Kasumi-1 (cell line): ENCODE data around the gene SLC44A3.
"Not testable (repeated sequence)": the region's sequence is repeated elsewhere in the genome, so short reads cannot be mapped to it uniquely, and the experiment has no call there.

Experiments used
- DNase-seq, 2 experiments: peaks; one replicate each; lab custom pipeline; 2025; lab: John Stamatoyannopoulos, UW

SLC44A3 gene

GRCh38 chr1:94836891-94837290 lies 16.7 kb downstream of the SLC44A3 start:
- DNase-seq, result no peak

DNA sequence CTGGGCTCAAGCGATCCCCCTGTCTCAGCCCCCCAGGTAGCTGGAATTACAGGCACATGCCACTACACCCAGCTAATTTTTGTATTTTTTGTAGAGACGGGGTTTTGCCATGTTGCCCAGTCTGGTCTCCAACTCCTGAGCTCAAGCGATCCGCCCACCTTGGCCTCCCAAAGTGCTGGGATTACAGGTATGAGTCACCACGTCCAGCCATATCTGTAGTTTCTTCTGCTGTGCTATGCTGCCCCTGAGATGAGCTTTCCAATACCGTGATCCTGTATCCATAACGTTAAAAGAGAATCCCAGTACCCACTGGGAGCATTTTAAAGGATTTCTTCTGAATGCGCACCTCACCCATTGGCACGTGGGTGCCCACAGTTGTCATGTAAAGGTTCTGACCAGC lies 20.2 kb downstream of the SLC44A3 start:
- not testable (repeated sequence) for DNase-seq

GRCh38 chr1:94840808-94841207 lies 20.7 kb downstream of the SLC44A3 start:
- no peak for DNase-seq

DNA sequence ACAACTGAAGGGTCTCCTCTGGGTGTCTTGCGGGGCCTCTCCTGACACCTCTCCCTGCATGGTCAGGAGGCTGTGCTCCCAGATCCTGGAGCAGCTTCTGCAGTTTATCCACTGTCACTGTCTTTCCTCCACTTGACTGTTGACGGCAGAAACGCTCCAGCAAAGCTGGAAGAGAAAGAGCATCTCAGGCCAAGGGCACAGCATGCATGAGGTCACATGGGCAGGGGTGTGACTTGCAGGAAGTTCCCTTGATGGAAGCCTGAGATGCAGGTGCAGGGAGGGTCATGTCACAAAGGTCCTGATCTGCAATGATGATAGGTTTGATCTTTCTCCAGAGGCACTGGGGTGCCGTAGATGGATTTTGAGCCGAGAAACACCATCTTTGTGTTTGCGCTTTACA lies 23.3 kb downstream of the SLC44A3 start:
- DNase-seq, result no peak

- no peak for DNase-seq
Measured at GRCh38 chr1:94843846-94844245, 23.7 kb downstream of the SLC44A3 start.

- no peak for DNase-seq
Measured at GRCh38 chr1:94846308-94846707, 26.2 kb downstream of the SLC44A3 start.

- no peak for DNase-seq
Measured at GRCh38 chr1:94851571-94851970, 31.4 kb downstream of the SLC44A3 start.

DNA sequence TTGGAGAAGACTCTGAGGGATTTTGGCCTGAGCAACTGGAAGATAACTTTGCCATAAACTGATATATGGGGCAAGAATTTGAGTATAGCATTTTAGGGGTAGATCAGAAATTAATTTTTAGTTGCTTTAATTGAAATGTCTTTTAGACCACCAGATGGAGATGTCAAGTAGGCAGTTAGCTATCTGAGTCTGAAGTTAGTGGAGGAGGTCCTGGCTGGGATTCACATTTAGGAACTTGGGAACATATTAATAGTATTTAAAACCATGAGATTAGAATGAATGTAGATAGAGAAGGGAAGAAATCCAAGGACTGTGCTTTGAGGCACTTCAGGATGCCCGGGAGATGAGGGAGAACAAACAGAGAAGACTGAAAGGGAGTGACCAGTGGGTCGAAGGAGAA lies 32.6 kb downstream of the SLC44A3 start:
- no peak for DNase-seq

GRCh38 chr1:94854458-94855306 lies 34.5 kb downstream of the SLC44A3 start:
- DNase-seq, result peak; percentile 84 to 89

DNA sequence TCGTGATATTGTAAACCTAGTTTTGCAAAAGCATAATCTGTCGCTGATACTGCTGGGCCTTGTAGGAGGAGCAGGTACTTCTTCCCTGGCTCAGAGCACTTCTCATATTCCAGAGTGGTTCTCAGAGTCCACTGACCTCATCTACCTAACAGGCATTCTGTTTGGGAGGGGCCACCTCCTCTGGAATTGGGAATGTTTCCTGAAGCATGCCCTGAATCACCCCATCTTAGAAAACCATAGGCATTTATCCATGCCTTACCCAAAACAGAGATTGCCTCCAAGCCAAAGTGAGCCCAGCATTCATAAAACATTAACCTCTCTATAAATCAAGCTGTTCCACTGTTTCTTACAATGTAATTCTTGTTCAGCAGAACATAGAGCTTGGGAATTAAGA lies 35.1 kb downstream of the SLC44A3 start:
- no peak for DNase-seq

- no peak for DNase-seq
Measured at GRCh38 chr1:94856004-94856403, 35.8 kb downstream of the SLC44A3 start.

GRCh38 chr1:94856868-94857267 lies 36.7 kb downstream of the SLC44A3 start:
- no peak for DNase-seq

- no peak for DNase-seq
Measured at GRCh38 chr1:94858276-94858675, 38.1 kb downstream of the SLC44A3 start.

- no peak for DNase-seq
Measured at GRCh38 chr1:94859174-94859573, 39.0 kb downstream of the SLC44A3 start.

GRCh38 chr1:94862718-94863117 lies 42.6 kb downstream of the SLC44A3 start:
- DNase-seq, result no peak

- no peak for DNase-seq
Measured at GRCh38 chr1:94863297-94863911, 43.2 kb downstream of the SLC44A3 start.

DNA sequence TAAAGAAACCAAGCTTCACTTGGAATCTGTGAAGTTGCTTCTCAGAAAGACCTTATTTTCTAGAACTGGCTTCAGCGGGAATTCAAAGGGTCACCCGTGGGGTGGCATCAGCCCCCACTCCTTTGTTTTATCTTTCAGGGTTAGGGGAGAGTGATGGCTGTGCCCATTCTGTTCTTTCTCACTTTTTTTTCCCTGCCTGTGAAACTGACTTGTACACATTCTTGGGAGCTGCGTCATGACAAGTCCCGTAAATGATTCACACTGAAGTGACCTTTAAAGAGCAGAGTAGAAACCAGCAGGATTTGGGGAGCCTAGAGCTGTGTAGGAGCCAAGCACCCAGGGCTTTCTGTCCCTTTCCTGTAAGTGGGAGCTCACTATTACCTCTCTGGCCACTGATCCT lies 43.8 kb downstream of the SLC44A3 start:
- DNase-seq, result no peak

DNA sequence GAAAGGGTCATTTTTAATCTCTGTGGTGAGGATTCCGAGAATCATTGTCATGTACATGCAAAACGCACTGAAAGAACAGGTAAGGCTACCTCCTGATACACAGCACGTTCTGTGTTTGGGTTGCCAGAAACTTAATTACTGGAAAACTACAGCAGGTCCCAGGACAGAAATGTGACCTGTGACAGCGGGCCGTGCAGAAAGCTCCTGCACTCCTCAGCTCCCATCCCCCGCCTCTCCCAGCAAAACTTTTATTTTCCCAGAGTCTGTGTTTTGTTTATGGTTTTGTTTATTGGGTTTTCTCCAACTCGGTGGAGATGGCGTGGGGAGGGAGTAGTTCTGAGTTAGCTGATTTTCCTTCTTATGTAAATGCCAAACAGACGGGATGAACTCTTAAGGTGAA lies 44.7 kb downstream of the SLC44A3 start:
- no peak for DNase-seq

- no peak for DNase-seq
Measured at GRCh38 chr1:94865360-94865759, 45.2 kb downstream of the SLC44A3 start.

GRCh38 chr1:94866164-94866807 lies 46.1 kb downstream of the SLC44A3 start:
- no peak for DNase-seq

GRCh38 chr1:94871031-94871430 lies 50.9 kb downstream of the SLC44A3 start:
- DNase-seq, result no peak

DNA sequence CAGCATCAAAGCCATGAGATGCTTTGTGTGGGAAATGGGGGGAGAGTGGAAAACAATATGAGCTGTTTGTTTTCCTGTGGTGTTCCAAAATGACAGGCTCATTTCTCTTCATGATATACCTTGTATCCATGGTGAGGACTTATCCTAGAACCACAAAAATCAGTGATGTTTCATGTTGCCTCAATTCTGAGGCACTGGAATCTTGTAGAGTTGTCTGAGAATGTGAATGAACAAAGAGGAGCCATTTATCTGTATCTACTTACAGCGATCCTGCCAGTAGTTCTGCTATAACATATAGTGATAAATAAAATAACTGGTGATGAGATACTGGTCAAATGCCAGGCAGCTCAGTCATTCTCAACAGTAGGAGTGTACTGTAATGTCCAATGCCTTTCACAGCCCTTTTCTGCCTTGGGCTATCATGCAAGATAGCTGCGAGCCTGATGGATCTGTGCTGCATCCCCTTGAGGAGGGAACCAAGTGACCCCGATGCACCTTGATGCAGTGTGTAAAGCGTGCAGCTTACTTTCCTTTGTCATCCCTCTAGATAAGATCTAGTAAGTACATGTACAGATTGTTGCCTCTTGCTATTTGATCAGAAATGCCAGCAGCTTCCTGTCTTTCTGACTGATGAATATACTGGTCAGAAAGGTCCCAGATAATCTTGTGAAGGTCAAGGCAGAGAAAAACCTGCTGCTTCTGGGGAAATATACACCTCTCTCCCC lies 52.8 kb downstream of the SLC44A3 start:
- no peak for DNase-seq
